Glomerular visceral epithelial cell (primary cell): ENCODE measurements around the gene ZNF446.
"Not testable (repeated sequence)": the region's sequence is repeated elsewhere in the genome, so short reads cannot be mapped to it uniquely, and the experiment has no call there.

Source experiments
- DNase-seq: peaks from one replicate; pipeline ENCODE4 v3.0.0-alpha.2; 2016; ENCODE audit errors: extremely low spot score

Gene ZNF446

DNA sequence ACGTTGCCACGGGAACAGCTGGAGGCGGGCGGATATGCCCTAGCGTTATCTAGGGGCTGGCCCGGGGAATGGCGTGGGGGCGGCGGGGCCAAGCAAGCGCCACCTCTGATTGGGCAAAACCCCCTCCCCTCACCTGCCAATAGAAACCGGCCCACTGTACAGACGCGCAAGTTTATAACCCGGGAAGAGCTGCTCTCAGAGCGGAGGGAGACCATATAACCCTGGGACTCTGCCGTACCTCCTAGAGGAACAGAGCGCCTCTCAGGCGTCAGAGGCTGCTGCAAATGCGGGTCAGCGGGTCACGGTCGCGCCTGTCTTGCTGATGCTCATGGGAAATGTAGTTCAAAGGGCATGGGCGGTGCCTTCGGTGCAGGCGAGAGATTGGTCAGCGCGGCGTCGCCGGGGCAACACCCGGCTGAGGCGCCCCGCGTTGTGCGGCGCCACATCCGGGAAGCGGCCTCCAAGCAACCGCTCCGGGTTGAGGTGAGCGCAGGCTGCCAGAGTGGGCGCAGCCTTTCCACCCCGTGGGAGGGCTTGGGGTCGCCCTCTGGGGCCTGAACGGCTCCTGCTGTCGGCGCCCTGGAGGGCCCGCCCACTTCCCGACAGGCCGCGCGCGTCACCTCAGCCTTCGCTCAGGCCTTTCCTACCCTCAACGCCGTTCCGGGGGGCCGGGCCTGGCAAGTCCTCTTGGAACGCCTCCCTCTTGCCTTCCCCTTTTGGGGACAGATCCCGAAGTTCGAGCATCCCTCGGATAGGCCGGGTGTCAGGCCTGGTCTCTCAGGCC, at the start of gene ZNF446:
Gene ZNF446 (plus strand): TSS at position 639 of the 784 bp plus-strand sequence. CDS start 867 bp downstream, outside the sequence.
- peak; percentile 94 for DNase-seq

DNA sequence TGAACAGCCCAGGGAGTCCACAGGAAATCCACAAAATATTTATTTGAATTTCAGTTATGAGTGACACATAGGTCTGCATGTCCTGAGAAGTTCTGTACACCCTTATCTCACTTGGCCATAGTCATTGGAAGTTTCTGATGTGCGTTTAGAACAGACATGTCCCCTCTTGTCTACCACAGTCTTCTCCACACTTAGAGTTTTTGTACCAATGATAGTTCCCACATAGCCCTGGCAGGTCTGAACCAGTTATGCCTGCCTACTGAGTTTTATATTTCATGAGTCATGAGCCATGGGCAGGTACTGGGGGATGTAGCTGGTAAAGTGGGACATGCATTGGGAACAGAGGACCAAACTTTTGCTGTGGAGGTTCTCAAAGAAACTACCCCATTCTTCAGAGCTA, 47.5 kb upstream of the ZNF446 start:
- no peak for DNase-seq

DNA sequence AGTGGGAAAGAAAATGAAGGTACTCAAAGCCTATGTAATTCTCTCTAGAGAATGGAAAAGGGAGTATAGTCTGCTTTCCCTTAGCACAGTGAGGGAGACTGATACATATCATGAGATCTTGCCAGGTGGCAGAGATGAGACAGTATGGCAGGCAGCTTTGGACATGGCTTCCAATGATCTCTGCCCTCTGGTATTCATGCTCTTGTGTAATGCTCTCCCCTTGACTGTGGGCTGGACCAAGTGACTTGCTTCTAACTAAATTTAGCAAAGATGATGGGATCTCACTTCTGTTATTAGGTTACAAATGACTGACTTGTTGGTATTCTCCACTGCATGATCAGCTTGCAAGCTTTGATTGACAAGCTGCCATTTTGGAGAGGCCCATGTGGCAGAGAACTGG, 46.4 kb upstream of the ZNF446 start:
- no peak for DNase-seq

DNA sequence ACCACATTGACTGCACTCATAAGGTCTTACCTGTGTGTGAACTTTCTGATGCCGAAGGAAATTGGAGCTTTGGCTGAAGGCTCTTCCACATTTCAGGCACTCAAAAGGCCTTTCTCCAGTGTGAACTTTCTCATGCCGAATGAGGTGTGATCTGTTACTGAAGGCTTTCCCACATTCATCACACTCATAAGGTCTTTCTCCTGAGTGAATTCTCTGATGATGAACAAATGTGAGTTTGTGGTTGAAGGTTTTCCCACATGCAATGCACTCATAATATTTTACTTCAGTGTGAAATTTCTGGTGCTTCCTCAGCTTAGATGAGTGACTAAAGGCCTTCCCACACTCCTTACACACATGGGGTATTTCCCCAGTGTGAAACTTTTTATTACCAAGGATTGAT, 41.9 kb upstream of the ZNF446 start:
- DNase-seq: no peak

DNA sequence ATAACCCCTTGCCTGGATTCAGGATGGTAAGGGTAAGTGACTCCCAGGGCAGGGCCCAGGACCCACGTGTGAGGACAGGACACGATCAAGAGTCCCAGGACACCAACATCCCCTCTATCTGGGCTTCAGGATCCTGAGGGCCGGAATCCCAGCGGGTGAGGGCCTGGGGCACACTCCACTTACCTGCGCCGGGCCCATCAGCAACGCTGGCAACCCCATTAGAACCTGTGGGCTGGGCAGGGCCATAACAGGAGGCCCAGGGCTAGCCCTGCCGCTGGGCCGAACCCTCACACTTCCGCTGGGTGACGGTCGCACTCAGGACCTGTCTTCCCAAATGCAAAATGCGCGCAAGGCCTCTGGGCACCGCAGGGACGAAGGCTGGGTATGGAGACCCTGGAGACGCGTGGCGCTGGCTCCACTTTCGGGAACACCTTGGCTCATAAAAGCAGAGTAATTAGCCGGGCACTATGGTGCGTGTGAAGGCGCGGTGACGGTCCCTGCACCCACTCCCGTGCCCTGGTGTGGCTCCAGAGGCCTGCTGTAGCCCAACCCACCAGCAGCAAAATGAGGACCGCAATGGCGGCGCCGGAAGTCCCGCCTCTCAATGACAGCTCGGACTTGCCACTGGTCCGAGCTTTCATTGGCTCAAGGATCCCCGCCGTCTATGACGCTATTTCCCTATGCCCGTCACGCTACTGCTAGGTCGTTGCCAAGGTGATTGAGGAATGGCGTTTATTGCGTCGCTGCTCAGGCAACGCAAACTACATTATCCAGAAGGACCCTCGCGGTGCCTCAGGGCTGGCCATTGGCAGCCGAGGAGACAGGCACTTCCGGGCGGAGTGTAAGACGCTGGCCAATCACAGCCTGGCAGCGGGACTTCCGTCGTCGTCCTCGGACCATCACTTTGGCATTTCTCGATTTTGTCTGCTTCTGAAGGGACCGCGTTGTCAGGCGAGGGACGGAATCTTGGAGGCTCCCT, 36.3 kb upstream of the ZNF446 start, which contains the start of gene ZNF132:
Gene ZNF132 (minus strand): TSS at position 578 of the 979 bp plus-strand sequence. CDS start 332 bp downstream, at position 246.
- peak; percentile 98 for DNase-seq

DNA sequence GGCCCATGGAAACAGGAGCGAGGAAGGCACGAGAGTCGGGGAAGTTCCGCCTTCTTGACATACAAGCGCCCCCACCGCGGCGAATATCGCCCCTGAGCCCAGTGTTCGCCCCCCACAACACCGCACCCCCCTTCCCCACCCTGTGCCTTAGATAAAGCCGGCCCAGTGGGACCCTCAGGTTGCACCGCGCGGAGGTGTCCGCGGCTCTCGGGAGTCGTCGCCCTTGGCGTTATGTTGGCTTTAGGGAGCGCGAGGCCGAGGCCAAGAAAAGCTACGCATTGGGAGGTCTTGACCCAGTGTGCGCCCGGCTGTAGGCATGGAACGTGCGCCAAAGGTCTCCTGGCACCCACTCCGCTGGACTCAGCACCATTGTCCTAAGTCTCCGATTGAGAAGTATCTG, 35.6 kb upstream of the ZNF446 start:
- DNase-seq: no peak

DNA sequence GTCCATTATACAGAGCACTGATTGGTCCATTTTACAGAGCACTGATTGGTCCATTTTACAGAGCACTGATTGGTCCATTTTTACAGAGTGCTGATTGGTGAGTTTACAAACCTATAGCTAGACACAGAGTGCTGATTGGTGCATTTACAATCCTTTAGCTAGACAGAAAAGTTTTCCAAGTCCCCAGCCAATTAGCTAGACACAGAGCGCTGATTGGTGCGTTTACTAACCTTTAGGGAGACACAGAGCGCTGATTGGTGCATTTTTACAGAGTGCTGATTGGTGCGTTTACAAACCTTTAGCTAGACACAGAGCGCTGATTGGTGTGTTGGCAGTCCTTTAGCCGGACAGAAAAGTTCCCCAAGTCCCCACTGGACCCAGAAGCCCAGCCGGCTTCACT, 33.2 kb upstream of the ZNF446 start:
- not testable (repeated sequence) for DNase-seq

DNA sequence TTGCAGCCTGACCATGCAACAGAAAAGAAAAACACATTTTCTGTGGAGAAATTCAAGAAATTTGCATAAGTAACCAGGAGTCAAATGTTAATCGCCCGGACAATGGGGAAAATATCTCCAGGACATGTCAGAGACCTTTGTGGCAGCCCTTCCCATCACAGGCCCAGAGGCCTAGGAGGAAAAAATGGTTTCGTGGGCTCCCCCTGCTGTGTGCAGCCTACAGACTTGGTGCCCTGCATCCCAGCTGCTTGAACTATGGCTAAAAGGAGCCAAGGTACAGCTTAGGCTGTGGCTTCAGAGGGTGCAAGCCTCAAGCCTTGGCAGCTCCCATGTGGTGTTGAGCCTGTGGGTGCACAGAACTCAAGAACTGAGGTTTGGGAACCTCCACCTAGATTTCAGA, 27.3 kb upstream of the ZNF446 start:
- DNase-seq: not testable (repeated sequence)

DNA sequence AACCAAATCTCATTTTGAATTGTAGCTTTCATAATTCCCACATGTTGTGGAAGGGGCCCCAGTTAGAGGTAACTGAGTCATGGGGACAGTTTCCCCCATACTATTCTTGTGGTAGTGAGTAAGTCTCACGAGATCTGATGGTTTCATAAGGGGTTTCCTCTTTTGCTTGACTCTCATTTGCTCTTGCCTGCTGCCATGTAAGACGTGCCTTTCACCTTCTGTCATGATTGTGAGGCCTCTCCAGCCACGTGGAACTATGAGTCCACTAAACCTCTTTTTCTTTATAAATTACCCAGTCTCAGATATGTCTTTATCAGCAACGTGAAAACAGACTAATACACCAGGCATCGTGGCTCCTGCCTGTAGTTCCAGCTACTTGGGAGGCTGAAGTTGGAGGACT, 26.2 kb upstream of the ZNF446 start:
- DNase-seq: not testable (repeated sequence)

DNA sequence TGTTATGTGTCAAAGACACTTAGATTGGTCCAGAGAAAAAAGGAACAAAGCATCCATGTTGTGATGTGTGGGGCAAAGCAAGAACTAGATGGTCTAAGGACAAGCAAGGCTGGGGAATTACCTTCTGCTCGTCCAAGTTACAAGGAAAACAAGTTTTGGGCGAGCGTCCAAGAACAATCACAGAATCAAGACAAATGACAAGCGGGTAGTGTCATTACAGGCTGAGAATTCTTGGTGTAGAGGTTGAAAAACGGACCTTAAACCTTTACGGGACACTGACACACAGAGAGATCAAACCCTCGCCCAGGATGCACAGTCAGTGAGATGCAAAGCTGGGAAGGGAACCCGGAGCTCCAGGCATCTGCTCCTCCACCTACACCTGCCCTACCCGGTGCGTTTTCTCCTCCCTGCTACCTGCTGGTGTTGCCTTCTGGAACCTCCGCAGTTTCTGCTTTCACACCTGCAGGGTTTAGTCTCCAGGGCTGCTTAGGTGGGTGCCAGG, 25.2 kb upstream of the ZNF446 start:
- peak; percentile 8 for DNase-seq

DNA sequence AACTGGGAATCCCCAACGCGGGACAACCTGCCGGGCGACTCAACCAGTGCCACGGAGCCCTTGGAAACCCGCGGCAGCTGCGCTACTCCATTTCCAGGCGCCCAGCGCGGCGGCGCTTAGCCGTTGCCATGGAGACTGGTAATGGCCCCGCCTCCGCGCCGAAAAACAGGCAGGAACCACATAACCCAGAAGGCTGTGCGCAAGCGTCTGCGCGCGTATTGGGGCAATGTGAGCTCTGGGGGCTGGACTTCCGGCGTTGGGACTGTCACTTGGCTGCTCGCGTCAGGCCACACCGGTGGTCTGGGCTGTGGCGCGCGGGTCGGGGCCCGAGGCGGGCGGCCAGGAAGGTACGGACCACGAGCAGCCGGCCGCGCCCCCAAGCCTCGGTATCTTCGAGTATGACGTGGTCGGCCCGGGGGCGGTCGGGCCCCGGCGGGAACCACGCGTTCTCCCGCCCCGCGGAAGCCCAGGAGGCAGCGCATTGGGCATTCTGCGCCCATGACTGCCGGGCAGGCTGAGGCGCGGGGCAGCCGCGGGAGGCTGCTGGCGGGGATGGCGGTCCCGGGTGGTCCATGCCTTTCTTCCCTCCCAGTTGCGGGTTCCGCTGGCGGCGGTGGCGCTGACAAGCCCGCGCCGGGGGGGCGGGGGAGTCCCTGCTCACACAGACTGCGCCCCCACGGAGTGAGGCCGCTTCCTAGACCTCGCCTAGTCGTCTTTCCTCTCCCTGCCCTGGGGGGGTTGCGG, 24.6 kb upstream of the ZNF446 start, which contains the start of gene ZNF324B:
Gene ZNF324B (plus strand): TSS at position 265 of the 744 bp plus-strand sequence. CDS start 2,080 bp downstream, outside the sequence.
- peak; percentile 96 for DNase-seq

DNA sequence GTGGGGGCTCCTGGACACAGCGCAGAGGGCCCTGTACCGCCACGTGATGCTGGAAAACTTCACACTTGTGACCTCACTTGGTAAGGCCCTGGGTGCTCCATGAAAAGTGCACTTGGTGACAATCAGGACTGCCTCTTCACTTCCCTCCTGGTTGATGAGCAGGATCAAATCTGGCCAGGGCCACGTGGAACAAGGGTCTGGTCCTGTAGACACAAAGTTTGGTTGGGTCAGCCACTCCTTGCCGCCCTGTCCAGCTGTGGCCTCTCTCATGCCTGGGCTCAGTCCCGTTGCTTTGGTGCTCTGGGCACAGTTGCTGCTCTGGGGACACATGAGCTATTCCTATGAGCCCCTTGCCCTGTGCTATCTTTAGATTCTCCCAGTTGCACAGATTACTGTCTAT, 22.4 kb upstream of the ZNF446 start:
- no peak for DNase-seq

DNA sequence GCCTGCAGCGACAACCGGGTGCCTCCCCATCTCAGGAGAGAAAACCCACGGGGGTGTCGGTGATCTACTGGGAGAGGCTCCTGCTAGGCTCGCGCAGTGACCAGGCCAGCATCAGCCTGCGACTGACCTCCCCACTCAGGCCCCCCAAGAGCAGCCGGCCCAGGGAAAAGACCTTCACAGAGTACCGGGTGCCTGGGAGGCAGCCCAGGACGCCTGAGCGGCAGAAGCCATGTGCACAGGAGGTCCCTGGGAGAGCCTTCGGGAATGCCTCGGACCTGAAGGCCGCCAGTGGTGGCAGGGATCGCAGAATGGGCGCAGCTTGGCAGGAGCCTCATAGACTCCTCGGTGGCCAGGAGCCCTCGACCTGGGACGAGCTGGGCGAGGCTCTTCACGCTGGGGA, 20.8 kb upstream of the ZNF446 start:
- DNase-seq: no peak

DNA sequence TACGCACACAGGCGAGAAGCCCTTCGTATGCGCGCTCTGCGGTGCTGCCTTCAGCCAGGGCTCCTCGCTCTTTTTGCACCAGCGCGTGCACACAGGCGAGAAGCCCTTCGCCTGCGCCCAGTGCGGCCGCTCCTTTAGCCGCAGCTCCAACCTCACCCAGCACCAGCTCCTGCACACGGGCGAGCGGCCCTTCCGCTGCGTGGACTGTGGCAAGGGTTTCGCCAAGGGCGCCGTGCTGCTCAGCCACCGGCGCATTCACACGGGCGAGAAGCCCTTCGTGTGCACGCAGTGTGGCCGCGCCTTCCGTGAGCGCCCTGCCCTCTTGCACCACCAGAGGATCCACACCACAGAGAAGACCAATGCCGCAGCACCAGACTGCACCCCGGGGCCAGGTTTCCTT, 20.0 kb upstream of the ZNF446 start:
- DNase-seq: no peak

DNA sequence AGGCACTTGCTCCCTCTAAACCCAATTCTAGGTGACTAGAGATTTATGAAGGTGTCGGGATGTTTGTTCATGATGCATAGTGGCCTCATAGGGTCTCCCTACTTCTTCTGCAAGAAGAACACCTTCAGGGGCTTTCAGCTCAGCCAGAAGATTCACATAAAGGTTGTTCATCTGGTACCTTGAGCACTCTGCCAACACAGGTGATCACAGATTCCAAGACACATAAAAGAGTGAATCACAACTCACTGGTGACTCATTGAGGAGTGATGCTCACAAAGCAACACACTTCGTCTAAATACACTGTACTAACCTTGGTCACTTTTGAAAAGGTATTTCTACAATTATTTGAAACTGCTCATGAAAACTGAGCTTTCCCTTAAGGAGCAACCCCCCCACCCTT, 16.1 kb upstream of the ZNF446 start:
- no peak for DNase-seq

DNA sequence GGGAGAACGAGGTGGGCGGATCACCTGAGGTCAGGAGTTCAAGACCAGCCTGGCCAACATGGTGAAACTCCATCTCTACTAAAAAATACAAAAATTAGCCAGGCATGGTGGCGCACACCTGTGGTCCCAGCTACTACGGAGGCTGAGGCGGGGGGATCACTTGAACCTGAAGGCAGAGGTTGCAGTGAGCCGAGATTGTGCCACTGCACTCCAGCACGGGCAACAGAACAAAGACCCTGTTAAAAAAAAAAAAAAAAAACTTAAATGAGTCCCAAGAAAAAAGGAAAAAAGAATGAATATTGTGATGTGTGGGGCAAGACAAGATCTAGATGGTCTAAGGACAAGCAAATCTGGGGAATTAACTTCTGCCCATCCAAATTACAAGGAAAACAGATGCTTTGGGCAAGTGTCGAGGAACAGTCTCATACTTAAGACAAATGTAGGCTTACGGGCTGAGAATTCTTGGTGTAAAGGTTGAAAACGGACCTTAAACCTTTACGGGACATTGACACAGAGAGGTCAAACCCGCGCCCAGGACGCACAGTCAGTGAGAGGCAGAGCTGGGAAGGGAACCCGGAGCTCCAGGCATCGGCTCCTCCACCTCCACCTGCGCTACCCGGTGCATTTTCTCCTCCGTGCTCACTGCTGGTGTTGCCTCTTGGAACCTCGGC, 9.9 kb upstream of the ZNF446 start:
- no peak for DNase-seq

DNA sequence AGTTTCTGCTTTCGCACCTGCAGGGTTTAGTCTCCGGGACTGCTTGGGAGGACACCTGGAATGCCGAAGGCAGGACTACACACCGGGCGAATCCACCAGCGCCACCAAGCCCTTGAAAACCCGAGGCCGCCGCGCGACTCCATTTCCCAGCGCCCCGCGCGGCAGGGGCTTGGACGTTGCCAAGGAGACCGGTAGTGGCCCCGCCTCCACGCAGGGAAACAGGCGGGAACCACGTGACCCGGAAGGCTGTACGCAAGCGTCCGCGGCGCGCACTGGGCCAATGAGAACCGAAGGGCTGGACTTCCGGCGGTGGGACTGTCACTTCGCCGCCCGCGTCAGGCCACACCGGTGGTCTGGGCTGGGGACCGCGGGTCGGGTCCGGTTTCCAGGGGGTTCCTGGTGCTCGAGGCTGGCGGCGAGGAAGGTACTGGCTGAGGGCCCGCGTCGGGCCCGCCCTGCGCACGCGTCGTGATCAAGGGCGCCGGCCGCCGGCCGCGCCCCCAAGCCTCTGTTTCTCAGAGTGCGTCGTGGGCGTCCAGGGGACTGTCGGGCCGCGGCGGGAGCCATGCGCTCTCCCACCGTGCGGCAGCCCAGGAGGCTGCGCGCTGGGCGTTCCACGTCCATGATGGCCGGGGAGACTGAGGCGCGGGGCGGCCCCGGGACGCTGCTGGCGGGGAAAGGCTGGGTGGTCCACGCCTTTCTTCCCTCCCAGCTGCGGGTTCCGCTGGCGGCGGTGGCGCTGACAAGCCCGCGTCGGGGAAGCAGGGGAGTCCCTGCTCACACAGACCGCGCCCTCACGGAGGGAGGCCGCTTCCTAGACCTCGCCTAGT, 9.2 kb upstream of the ZNF446 start, which contains the start of gene ZNF324:
Gene ZNF324 (plus strand): TSS at position 321 of the 830 bp plus-strand sequence. CDS start 2,106 bp downstream, outside the sequence.
- peak; percentile 95 for DNase-seq

DNA sequence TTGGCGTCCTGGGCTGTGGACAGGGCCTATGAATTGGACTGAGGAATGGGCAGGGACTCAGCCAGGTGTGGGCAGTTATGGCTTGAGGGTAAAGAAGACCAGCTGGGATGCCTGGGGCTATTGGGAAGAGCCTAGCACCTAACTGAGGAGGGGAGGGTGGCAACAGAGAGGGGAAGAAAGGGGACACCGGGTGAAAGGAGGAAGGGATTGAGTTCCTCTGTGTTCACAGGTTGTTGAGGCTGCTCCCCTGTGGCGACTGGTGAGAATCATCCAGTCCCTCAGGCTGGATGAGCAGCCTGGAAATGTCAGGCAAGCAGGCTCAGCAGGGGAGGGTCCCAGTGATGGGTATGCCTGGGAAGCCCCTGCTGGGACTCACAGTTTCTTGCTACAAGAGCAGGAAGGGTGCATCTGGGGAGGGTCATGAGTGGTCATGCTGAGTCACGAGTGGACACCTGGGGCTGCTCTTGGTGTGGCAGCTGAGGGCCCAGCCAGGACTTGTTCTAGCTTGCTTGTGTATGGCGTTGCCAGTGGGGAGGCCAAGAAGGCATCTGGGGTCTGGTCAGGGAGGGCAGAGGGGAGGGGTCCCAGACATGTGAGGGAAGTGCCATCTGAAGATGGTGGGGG, 7.8 kb upstream of the ZNF446 start:
- DNase-seq: no peak

DNA sequence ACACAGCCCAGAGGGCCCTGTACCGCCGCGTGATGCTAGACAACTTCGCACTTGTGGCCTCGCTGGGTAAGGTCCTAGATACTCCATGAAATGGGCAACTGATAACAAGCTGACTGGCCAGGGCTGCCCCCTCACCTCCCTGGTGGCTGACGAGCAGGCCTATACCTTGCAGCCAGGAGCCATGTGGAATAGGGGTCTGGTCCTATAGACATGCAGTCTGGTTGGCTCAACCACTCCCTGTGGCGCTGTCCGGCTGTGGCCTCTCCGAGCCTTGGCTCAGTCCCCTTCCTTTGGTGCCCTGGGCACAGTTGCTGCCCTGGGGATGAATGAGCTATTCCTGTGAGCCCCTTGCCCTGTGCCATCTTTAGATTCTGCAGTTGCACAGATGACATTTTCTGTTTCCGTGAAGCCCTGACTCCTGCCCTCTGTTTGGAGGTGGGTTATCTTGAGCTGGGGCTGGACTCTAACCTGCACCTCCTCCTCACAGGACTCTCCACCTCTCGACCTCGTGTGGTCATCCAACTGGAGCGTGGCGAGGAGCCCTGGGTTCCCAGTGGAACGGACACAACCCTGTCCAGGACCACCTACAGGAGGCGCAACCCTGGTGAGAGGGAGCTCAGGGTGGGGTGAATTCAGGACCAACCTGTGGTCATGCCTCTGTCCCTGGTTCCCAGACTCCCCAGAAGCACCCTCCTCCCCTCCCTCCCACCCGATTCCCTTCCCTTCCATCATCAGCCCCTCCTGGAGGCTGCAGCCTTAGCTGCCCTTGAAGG, 6.7 kb upstream of the ZNF446 start:
- no peak for DNase-seq
